ENCODE results near the gene UGGT2.
A peak's percentile ranks its signal among the peaks of the same experiment; 100 is the strongest.
"Not testable (repeated sequence)": the region's sequence is repeated elsewhere in the genome, so short reads cannot be mapped to it uniquely, and the experiment has no call there.

UGGT2 gene

DNA sequence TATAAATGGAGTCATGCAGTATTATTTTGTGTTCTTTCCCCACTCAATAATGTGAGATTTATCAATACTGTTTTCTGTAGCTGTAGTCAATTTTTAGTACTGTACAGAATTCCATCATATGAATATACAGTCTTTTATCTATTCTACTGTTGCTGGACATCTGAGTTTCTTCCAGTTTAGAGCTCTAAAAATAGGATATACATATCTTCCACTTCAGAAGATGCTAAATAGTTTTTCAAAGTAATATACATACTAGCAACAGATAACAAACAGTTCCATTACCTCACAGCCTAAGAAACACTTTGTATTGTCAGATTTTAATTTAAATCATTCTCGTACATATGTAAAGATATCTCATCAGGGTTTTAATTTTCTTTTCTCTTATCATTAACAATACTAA is 149.6 kb downstream of the UGGT2 start:
- DNase-seq (ENCODE audit: low read depth in 2 of 2, low spot score in 1 of 2) = no peak

DNA sequence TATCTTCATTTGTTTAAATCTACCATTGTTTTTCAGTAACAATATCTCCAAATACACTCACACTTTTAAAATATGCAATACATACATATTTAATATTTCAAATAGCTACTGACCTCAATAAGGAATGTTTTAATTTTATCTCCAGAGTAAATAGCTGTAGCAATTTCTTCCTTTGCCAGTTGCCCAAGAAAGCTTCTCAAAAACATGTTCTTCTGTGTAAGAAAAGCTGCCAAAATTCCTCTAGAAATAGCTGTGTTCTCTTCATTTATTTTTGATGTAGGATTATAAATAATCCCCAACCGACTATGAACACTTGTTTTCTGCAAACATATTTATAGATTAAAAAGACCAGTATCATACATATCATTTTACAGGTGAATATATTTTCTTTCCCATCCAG is 150.5 kb downstream of the UGGT2 start:
- no peak for DNase-seq (ENCODE audit: low read depth in 2 of 2, low spot score in 1 of 2)

DNA sequence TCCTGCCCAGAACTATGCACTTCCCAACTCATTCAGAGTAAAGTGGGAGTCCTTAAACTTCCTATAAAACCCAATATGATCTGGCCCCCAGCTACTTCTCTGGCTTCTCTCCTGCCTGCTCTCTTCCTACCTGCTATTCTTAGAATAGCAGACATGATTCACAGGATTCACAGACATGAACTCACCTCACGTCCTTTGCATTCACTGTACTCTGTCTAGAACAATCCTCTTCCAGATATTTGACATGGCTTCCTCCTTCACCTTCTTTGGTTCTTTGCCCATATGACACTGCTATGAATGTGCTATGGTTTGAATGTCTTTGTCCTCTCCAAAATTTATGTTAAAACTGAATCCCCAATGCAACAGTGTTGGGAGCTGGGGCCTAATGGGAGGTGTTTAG is 154.9 kb downstream of the UGGT2 start:
- DNase-seq (ENCODE audit: low read depth in 2 of 2, low spot score in 1 of 2) = no peak

DNA sequence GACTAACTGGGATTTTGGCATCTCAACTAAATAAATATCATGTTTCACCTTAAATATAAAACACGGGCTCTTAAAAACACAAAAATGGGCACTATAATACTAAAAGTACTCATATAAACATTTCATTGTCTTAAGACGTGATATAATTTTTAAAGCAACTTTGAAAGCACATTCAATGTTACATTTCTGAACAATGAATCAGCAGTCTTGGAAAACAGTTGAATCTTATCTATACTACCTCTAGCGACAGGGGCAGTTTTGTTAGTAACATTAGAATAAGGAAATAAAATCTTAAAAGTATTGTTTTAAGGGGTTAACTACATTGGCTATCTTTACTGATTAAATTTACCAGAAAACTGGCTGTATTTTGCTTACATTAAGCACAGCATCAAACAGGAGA is 156.9 kb downstream of the UGGT2 start:
- no peak for DNase-seq (ENCODE audit: low read depth in 2 of 2, low spot score in 1 of 2)

DNA sequence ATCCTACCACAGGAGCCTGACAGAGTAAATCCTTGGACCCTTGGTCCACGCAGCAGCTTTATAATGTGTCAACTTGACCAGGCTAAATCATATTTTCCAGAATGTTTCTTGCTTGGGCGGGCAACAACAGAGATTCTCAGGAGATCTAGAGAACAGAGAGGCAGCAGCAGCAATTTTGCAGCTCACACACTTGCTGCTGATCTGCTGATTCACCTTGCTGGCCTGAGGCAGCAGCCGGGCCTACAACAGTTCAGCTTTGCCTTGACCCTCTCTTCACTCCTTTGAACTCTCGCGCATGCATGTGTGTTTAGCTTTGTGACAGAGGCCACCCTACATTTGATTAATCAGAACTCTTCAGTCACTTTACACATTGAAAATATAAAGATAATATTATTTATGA is 159.3 kb downstream of the UGGT2 start:
- no peak for DNase-seq (ENCODE audit: low read depth in 2 of 2, low spot score in 1 of 2)

DNA sequence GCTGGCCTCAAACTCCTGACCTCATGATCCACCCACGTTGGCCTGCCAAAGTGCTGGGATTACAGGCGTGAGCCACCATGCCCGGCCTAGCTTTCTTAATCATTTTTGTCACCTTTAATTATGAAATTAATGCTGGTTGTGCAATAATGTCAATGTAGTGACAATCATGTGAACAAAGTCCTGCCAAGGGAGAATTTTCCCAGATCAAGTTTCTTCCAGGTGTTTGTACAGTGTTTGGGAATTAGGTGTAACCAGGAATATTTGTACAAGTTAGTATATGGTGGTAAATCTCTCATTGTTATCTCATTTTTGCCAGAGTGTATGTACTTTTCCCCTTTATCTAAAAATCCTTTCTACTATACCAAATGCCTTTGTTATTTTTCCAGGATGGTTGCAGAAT is 171.1 kb downstream of the UGGT2 start:
- DNase-seq (ENCODE audit: low read depth in 2 of 2, low spot score in 1 of 2) = no peak

DNA sequence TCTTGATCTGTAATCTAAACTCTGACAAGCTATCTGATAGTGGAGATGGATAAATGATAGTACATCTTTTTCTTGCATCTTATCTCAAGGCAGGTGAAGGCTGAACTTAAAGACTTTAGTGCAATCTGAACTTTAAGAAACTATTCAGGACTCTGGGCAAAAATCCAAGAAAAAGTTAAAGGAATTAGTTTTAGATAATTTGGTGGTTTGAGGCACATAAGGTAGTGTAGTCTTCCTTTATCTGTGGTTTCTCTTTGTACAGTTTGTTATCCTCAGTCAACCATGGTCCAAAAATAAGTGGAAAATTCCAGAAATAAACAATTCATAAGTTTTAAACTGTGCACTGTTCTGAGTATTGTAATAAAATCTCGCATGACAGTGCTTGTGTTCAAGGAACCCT is 172.9 kb downstream of the UGGT2 start:
- DNase-seq (ENCODE audit: low read depth in 2 of 2, low spot score in 1 of 2) = no peak

DNA sequence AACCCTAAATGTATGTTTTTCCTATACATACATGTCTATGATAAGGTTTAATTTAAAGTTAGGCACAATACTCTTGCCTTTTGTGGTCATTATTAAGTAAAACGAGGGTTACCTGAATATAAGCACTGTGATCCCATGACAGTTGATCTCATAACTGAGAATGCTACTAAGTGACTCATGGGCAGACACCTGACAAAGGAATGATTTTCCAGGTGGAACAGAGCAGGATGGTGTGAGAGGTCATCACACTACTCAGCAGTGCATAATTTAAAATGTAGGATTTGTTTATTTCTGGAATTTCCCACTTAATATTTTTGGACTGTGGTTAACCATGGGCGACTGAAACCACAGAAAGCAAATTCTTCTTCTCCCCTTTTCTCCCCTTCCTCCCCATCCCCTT is 178.9 kb downstream of the UGGT2 start:
- no peak for DNase-seq (ENCODE audit: low read depth in 2 of 2, low spot score in 1 of 2)

DNA sequence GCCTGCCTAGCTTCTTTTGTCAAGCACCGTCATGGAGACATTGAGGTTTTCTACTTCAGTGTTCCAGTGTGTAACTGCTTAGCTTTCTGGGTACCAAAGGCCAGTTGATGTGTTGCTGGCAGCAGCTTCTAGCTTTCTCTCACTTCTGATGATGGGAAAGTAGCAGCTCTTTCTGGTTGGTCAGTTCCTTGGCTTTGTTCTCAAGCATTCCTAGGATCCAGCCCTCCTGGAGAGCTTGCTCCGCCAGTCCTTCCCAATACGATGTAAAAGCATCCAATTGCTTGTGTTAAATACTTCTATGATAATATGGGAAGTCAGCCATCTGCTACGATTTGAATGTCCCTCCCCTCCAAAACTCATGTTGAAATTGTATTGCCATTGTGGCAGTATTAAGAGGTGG is 182.8 kb downstream of the UGGT2 start:
- DNase-seq (ENCODE audit: low read depth in 2 of 2, low spot score in 1 of 2) = no peak

DNA sequence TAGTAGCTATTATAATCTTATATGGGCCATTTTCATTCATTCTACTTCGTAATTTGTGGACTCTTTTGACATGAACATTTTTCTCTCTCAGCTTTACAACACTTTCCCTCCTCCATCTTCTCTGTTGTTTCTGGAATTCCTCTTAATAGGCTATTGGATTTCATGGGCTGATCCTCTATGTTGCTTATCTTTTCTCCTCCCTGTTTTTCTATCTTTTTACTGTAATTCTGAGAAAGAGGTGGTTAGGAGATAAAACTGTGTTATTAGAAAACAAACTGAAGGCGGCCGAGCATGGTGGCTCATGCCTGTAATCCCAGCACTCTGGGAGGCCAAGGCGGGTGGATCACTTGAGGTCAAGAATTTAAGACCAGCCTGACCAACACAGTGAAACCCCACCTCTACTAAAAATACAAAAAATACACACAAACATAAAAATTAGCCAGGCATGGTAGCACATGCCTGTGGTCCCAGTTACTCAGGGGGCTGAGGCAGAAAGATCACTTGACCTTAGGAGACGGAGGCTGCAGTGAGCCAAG is 188.1 kb downstream of the UGGT2 start:
- DNase-seq (ENCODE audit: low read depth in 2 of 2, low spot score in 1 of 2) = no peak

DNA sequence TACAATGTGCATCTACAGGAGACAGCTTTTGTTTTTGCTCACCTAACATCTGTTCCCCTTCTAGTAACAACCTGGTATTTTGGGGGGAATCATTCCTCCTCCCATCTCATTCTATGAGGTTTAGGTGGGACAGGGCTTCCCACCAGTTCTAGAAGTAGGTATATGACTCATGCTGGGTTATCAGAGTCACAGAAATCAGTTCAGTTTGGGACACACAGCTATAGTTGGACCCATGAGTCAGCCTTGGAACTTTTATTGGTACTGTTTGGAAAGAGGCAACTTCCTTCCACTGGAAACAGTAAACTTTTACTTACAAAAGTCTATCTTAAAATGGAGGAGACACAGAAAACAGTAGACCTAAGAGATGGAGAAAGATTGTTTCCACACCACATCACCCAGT is 190.8 kb downstream of the UGGT2 start:
- no peak for DNase-seq (ENCODE audit: low read depth in 2 of 2, low spot score in 1 of 2)

DNA sequence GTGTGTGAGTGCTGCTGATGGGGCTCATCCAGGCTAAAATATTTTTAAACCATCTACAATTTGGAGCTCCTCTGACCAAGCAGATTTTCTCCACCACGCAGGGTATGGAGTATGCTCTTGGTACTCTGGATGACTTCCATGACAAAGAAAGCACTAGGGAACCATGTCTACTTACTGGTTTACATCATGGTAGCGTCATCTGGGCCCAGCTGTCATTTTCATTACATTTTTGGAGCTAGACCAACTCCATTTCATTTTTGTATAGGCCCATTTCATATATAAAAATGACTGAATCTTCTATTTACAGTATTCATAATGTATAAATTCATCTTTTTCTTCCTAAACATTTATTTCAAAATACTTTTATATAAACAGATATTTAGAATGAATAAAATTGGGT is 191.9 kb downstream of the UGGT2 start:
- DNase-seq (ENCODE audit: low read depth in 2 of 2, low spot score in 1 of 2) = no peak

DNA sequence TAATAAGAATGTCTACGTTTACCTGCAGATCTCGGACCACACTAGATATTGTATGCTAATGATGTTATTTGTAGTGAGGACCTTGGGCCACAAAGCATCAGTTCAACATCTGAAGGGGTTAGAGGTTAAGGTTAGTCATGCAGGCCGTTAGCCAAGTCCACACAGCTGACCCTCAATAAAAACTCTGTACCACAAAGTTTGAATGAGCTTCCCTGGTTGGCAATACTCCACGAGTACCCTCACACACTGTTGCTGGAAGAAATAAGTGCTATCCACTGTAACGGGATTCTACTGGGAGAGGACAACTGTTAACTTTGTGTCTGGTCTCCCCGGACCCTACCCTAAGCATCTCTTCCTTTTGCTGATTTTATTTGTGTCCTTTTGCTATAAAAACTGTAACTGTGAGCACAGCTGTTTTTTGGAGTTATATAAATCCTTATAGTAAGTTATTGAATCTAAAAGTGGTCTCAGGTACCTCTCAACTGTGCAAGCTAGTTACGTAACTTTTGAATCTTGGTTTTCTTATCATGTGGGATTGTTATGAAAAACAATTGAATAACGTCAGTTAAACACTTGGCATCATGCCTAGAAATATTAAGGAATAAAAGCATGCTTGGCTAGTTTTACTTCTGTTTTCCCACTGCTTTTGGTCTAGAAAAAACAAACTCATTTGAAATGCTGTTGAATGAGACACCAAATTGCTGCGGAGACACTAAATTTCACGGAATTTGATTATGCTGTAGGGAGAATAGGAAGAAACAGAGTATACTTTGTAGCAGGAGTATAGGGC is 194.7 kb downstream of the UGGT2 start:
- DNase-seq (ENCODE audit: low read depth in 2 of 2, low spot score in 1 of 2) = no peak

DNA sequence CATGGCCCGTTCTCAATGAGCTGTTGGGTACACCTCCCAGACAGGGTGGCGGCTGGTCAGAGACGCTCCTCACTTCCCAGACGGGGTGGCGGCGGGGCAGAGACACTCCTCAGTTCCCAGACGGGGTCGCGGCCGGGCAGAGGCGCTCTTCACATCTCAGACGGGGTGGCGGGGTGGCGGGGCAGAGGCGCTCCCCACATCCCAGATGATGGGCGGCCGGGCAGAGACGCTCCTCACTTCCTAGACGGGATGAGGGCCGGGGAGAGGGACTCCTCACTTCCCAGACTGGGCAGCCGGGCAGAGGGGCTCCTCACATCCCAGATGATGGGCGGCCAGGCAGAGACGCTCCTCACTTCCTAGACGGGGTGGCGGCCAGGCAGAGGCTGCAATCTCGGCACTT is 207.5 kb downstream of the UGGT2 start:
- not testable (repeated sequence) for DNase-seq (ENCODE audit: low read depth in 2 of 2, low spot score in 1 of 2)

DNA sequence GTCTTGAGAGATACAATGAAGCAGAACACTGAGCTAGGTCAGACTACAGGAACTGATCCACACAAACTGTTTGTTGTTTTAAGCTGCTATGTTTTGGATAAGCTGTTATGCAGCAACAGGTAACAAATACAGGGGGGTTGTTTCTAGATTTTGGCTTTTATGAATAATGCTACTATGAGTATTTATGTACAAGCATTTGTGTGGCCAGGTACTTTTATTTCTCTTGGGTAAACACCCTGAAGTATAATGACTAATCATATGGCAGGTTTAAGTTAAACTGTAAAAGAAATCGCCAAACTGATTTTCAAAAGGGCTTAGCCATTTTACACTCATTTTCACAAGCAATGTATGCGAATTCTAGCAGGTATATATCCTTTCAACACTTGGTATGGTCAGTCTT is 210.3 kb downstream of the UGGT2 start:
- no peak for DNase-seq (ENCODE audit: low read depth in 2 of 2, low spot score in 1 of 2)

DNA sequence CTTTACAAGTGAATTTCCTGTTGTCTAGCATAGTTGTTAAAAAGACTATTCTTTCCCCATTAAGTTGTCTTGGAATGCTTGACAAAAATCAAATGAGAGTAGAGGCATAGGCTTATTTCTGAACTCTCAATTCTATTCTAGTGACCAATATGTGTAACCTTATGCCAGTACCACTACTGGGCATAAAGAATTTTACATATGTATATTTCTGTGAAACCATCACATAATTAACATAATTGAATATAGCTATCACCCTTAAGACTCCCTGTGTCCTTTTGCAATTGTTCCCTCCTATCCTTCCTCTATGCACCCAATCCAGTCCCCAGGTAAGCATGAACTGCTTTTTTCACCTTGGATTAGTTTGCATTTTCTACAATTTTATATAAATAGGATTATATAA is 211.3 kb downstream of the UGGT2 start:
- DNase-seq (ENCODE audit: low read depth in 2 of 2, low spot score in 1 of 2) = no peak

DNA sequence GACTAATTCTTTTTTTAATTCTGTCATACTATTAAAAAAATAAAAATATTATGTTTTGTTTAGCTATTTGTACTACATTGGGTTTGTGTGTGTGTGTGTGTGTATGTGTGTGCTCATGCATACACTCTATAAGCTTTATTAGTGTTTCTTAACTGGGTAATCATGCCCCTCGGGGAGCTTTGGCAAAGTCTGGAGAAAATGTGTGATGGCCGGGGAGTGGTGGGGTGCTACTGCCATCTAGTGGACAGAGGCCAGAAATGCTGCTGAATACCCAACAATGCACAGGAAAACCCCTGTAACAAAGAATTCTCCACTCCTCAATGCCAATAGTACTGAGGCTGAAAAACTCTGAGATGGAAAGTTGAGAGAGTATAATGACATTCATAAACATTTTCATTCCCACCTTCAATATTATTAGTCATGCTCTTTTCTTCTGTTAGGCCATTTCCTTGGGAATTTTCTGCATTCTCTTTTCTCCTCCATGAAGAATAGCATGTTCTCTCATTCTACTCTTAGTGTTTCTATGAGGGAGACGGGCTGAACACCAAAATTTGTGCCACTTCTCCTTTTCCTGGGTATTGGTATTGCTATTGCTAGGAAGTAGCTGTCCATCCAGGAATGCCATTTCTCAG is 219.0 kb downstream of the UGGT2 start:
- DNase-seq (ENCODE audit: low read depth in 2 of 2, low spot score in 1 of 2) = peak; percentile 16 to 23

DNA sequence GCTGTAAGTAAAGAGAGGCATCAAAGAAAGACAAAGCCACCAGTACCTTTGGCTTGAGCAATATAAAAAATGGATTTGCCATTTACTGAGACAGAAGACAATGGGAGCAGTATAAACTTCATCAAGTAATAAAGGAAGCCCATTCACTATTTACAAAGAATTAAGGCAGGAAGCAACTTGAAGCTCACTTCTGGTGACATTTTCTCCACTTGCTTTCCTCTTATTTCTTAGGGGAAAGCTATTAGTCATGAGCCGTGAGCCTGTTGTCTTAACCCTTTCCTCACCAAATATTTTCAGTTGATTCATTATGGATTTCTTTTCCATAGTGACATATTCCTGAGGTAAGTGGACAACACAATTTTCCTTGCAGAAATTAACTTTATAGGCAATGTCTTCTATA is 219.5 kb downstream of the UGGT2 start:
- DNase-seq (ENCODE audit: low read depth in 2 of 2, low spot score in 1 of 2) = no peak

DNA sequence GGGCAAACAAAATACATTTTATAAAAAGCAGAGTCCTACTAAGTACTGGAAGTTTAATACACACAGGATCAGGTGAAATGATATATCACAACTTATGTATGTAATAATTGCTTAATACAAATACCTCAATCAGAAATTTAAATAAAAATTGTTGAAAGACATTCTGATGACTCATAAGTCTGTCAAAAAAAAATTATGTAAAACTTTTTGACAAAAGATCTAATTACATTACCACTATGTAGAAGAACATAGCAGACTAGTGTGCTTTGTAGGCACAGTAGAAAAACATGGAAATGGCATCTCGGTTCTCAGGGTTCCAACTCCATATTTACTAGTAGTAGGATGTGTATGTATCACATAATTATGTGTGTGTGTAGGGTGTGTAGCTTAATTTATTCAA is 220.1 kb downstream of the UGGT2 start:
- no peak for DNase-seq (ENCODE audit: low read depth in 2 of 2, low spot score in 1 of 2)

DNA sequence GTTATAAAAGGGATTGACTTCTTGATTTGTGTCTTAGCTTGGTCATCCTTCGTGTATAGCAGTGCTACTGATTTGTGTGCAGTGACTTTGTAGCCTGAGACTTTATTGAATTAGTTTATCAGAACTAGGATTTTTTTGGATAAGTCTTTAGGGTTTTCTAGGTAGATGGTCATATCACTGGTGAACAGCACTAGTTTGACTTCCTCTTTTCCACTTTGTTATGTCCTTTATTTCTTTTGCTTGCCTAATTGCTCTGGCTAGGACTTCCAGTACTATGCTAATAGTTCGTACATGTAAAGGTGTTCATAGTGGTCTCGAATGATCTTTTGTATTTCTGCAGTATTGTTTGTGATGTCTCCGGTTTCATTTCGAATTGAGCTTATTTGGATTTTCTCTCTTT is 230.9 kb downstream of the UGGT2 start:
- DNase-seq (ENCODE audit: low read depth in 2 of 2, low spot score in 1 of 2) = no peak

DNA sequence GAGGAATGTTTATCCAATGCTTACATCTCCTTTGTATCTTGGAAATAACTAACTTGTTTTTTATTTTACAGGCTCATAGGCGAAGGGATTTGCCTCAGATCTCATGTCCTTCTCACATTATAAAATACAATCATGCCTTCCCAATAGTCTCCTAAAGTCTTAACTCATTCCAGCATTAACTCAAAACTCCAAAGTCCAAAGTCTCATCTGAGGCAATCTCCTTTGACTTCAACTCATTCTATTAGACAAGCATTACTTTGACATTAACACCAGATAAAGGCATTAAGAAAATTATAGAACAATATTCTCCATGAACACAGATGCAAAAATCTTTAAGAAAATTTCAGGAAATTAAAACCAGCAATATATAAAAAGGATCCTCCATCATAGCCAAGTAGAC is 238.7 kb downstream of the UGGT2 start:
- no peak for DNase-seq (ENCODE audit: low read depth in 2 of 2, low spot score in 1 of 2)

DNA sequence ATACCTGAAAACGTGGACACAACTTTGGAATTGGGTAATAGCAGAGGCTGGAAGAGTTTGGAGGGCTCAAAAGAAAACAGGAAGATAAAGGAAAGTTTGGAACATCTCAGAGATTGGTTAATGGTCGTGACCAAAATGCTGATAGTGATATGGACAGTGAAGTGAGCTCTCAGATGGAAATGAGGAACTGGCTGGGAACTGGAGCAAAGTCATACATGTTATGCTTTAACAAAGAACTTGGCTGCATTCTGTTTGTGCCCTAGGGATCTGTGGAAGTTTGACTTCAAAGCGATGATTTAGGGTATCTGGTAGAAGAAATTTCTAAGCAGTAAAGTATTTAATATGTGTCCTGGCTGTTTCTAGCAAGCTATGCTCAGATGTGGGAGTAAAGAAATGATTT is 240.1 kb downstream of the UGGT2 start:
- no peak for DNase-seq (ENCODE audit: low read depth in 2 of 2, low spot score in 1 of 2)

DNA sequence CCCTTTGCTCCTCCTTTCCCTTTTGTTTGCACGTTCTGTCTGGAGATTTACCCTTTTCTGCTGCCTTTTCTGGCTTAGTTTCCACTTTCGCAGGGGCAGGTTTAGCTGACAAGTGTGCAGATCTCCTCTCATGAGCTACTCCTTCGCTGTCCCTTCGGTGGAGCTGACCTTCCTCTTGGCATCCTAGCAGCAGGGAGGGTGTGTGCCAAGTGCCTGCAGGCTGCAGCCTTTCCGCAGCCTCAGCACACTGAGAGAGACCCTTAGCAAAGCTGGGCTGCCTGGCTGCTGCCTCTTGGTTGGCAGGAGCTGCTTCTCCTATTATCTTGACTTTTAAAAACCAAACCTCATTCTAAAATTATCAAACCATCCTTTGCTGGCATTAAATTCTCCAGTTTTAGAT is 243.8 kb downstream of the UGGT2 start:
- DNase-seq (ENCODE audit: low read depth in 2 of 2, low spot score in 1 of 2) = no peak

Data from stimulated activated CD8-positive, alpha-beta memory T cell treated with anti-CD3 and anti-CD28 coated beads, Interleukin-4, amount 100 ng/mL, for 1 hour (primary cell).